Activated CD8-positive, alpha-beta memory T cell treated with anti-CD3 and anti-CD28 coated beads for 48 hours (primary cell): Measurements from ENCODE around the gene CCDC88B.
A peak's percentile ranks its signal among the peaks of the same experiment; 100 is the strongest.

Experiments used
- DNase-seq, 3 experiments: peaks; one replicate each; pipeline ENCODE4 v3.0.0-alpha.2; 2020; ENCODE audit warnings: low read depth in 2 of 3, low spot score in 2 of 3

CCDC88B gene

GRCh38 chr11:64339754-64340408, at the start of gene CCDC88B:
CCDC88B (plus strand) TSS chr11:64340204; CDS start chr11:64340267, 63 bp downstream.
- DNase-seq = peak; percentile 57 to 71 (median 60)

- DNase-seq = no peak
Measured at GRCh38 chr11:64290352-64291261, 49.4 kb upstream of the CCDC88B start.

- DNase-seq = no peak
Measured at GRCh38 chr11:64291262-64291751, 48.7 kb upstream of the CCDC88B start, which contains the start of gene KCNK4. KCNK4 (plus strand) TSS chr11:64291302; CDS start chr11:64293019, 1,717 bp downstream.

GRCh38 chr11:64291752-64292459, 48.1 kb upstream of the CCDC88B start:
- DNase-seq = no peak

- no peak for DNase-seq
Measured at GRCh38 chr11:64292460-64293254, 47.3 kb upstream of the CCDC88B start.

- no peak for DNase-seq
Measured at GRCh38 chr11:64294774-64295173, 45.2 kb upstream of the CCDC88B start.

GRCh38 chr11:64295760-64296159, 44.2 kb upstream of the CCDC88B start:
- no peak for DNase-seq

- no peak for DNase-seq
Measured at GRCh38 chr11:64296236-64296635, 43.8 kb upstream of the CCDC88B start.

- no peak for DNase-seq
Measured at GRCh38 chr11:64296830-64297698, 42.9 kb upstream of the CCDC88B start.

GRCh38 chr11:64297699-64298358, 42.2 kb upstream of the CCDC88B start:
- no peak for DNase-seq

GRCh38 chr11:64298966-64299846, 40.8 kb upstream of the CCDC88B start:
- no peak for DNase-seq

GRCh38 chr11:64299847-64300648, 40.0 kb upstream of the CCDC88B start, which contains the start of gene CATSPERZ:
CATSPERZ (plus strand) TSS chr11:64300358; CDS start chr11:64300411, 53 bp downstream.
- DNase-seq = no peak

- no peak for DNase-seq
Measured at GRCh38 chr11:64303109-64304031, 36.6 kb upstream of the CCDC88B start.

- DNase-seq = no peak
Measured at GRCh38 chr11:64304032-64304315, 36.0 kb upstream of the CCDC88B start.

- DNase-seq = peak; percentile 84 to 98 (median 97)
Measured at GRCh38 chr11:64304316-64305072, 35.5 kb upstream of the CCDC88B start.
